Measurements from ENCODE around the gene CYBC1.

Gene CYBC1

DNA sequence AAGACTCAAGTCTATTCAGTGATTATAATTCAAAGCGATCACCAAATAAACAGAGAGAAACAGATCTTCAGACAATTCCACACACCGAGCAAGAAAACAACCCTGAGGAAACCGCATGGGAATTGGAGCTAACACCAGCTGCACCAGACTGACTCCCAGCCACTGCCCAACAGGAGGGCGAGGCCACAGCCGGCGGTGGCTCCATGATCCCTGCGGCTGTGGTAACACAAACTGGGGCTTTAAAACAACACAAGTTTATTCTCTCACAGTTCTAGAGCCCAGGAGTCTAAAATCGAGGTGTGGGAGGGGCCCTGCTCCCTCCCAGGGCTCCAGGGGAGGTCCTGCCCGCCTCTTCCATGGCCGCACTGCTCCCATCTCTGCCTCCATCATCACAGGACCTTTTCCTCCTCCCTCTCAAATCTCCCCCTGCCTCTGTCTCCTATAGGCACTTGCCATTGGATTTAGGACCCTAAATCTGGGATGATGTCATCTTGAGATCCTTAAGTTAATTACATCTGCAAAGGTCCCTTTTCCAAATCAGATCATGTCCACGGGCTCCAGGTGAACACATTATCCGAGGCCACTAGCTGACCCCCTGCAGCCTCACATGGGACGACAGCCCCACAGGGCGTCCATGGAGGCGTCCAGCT lies 42.1 kb downstream of the CYBC1 start:
- DNase-seq (ENCODE audit: low read depth) = no peak

DNA sequence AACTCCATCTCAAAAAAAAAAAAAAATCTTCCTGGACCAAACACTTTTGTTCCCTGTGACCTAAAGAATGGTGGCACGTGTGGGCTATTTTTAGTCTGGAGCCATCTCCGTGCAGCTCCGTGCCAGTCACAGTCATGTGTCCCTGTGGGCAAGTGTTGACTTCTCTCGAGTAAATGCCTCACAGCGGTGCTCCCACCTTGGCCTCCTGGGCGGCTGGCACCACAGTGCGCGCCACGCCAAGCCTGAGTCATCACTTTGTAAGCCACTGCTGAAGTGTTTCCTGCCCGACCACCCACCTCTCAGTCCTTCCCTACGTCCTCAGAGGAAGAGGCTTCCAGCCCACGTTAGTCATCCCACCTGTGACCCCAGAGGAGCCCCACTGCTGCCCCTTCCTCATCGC lies 43.3 kb downstream of the CYBC1 start:
- DNase-seq (ENCODE audit: low read depth) = no peak

DNA sequence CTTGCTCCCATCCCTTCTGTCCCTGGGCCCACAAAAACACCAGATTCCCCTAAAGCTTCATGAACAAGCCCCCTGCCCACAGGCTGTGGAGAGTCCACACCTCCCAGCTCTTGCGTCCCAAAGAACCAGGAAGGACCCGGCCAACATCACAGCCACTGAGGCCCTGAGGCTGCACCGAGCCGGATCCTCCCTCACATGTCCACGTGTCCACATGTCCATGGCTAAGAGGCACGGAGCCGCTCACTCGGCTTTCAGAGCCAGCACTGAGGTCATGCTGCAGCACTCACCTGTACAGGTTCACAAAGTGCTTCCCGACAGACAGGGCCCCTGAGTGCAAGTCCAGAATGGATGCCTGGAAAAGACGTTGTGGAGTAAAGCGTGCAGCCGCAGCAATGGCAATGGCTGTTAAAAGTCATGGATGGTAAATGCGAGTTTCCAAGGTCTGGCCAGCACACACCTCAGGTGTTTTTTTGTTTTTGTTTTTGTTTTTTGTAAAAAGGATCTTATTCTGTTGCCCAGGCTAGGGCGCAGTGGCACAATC lies 44.4 kb downstream of the CYBC1 start:
- no peak for DNase-seq (ENCODE audit: low read depth)

DNA sequence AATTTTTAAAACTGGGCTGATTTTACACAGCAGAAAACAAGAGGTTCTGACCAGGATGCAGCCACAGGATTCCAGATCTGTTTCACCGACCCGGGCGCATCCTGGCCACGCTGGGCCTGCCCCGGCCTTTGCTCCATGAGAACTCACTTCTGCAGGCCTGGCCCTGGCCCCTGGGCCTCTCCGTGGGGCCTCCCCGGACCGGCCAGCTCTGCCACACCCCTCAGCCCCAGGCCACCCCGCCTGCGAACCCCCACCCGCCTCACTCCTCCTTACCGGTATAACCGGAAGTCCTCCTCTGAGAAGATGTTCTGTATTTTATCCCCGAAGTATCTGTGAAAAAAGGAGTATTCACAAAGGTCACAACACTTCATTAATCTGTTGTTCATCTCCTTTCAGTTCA lies 45.5 kb downstream of the CYBC1 start:
- no peak for DNase-seq (ENCODE audit: low read depth)

DNA sequence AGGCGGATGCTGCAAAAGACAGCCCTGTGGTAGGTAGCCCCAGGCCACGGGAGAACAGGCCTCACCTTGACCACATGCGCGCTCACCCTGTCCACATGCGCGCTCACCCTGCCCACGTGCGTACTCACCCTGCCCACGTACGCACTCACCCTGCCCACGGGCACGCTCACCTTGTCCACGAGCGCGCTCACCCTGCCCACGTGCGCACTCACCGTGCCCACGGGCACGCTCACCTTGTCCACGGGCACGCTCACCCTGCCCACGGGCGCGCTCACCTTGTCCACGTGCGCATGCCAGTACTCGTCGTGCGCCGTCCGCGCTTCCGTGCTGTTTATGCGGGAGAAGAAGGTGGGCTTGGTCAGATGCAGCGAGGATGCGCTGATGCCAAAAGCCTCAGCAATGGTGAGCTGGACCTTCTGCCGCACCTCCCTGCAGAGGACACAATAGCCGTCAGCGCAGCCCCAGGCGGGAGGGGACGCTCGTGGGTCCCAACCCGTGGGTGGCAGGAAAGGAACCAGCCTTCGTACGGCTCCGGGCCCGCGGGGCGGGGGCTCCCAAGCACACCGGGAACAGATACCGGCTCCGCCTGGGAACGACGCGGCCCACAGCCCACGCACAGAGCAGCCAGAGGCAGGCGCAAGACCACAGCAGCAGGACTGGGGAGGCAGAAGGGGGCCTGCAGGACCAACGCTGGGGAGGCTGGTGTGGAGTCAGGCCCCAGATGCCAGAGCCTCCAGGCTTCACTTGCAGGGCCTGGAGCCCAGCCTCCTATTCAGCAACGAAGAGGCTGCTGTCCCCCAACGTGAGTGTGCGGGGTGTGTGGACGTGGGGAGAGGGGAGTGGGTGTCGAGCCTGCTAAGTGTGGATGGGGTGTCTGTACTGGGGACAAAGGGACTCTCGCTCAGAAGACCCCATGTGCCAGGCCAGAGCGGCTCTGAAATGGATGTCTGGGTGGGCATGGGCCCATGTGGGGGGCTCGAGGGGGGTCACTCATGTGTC lies 46.6 kb downstream of the CYBC1 start:
- no peak for DNase-seq (ENCODE audit: low read depth)

DNA sequence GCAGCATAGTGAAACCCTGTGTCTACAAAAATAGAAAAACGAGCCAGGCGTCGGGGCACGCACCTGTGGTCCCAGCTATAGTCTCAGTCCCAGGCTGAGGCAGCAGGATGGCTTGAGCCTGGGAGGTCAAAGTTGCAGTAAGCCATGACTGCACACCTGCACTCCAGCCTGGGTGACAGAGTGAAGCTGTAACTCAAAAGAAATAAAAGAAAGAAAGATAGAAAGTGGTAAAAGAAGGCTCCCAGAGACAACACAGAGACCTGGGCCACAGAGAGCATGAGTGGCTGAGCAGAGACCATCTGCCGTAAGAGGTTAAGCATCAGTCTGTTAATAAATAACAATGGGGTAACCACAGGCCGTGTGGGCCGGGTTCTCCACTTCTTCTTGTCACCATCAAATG lies 47.7 kb downstream of the CYBC1 start:
- DNase-seq (ENCODE audit: low read depth) = no peak

DNA sequence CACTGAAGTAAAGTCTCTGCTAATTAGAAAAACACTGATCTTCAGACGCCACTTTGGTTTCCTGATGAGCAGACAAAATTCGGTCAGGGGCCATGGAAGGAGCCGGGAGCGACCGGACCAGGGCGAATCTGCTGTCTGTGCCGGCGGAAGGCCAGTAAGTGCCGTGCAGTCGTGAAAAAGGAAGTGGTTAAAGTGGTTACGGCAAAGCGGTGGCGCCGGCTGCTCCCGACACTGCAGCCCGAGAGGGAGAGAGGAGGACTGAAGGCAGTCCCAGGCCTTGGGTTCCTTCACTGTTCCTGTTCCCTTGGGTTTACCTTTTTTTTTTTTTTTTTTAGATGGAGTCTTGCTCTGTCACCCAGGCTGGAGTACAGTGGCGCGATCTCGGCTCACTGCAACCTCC lies 49.7 kb downstream of the CYBC1 start:
- peak; percentile 22 for DNase-seq (ENCODE audit: low read depth)

DNA sequence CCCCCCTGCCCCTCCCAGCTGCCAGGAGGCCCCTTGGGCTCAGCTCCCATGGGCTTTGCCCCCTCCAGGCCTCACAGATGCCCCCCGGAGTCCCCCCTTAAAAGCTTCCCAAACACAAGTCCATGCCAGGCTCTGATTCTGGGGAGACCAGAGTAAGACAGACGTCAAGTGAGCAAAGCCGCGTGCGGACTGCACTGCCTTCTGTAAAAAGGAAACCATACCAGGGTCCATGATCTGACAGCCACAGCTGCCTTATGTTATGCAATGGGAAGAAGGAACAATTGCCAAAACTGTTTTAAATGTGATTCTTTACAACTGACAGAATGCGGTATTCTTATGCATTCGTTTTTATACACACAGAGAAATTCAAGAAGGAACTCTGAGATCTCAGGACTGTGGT lies 50.3 kb downstream of the CYBC1 start:
- no peak for DNase-seq (ENCODE audit: low read depth)

DNA sequence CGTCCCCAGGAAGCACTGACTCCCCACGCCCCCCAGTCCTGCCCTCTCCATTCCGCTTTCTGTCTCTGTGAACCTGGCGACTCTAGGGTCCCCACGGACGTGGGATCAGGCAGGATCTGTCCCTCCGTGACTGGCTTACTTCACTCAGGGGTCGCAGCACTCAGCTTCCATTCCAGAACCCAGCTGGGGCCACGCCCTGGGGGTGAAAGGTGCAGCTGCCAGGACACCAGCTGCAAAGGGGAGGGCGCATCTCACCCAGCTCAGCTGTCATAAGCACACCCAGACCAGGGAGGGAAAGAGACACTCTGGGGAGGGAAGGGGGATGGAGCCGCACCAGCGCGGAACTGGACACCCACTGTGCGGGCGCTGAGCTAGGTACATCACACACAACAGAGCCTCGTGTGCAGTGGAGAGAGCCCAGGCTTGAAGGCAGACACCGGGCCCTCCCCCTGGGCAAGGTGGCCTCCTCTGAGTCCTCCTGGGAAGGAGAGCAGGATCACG lies 50.9 kb downstream of the CYBC1 start:
- DNase-seq (ENCODE audit: low read depth) = no peak

DNA sequence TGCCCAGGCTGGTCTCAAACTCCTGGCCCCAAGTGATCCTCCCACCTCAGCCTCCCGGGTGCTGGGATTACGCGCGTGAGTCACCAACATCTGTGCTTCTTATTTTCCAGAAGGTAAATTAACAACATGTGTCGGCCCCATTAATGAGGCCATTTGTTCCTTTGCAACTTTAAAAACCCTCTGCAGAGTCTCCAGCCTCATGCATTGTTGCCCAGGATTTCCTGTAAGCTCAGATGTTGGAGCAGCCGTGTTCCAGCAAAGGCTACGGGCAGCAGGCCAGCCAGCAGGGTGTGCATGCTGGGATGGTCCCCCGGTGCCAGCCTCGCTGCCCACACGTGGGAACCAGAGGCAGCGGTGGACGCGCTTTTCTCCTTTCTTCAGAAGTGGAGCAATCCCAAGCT lies 51.5 kb downstream of the CYBC1 start:
- DNase-seq (ENCODE audit: low read depth) = no peak

DNA sequence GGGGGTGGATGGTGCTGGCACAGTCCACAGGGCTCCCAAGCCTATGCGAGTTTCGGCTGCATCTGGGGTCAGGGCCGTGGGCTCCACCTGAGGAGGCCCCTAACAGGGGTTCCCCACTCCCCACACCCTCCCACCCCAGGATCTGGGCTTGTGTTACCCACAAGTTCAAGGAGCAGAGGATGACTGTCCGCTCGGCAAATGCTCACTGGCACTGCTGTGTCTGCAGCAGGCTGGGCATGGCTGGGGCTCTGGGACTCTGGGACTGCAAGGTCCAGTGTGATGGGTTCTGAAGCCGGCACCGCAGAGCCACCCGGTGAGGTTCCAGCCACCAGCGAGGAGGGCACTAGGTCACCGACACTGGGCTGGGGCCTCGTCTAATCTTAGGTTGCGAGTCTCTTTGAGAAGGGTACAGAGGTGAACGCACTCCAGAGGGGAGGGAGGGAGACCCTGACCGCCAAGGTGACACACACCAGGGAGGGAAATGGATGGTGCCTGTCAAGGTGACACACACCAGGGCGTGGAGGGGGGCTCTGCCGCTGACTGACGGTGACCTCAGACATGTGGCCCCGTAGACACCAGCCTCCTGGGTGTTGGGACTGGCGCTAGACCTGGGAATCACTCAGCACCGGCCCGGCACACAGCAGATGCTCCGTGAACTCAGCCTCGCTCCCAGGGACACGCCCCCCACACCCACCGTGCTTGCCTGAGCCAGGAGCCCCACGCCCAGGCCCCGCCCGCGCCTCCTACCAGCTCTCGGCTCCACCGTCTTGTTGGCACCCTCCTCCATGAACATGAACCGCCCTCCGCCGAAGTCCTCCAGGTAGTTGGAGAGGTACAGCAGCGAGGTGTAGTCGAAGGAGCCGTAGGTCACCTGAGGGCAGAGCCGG lies 52.9 kb downstream of the CYBC1 start:
- DNase-seq (ENCODE audit: low read depth) = no peak

DNA sequence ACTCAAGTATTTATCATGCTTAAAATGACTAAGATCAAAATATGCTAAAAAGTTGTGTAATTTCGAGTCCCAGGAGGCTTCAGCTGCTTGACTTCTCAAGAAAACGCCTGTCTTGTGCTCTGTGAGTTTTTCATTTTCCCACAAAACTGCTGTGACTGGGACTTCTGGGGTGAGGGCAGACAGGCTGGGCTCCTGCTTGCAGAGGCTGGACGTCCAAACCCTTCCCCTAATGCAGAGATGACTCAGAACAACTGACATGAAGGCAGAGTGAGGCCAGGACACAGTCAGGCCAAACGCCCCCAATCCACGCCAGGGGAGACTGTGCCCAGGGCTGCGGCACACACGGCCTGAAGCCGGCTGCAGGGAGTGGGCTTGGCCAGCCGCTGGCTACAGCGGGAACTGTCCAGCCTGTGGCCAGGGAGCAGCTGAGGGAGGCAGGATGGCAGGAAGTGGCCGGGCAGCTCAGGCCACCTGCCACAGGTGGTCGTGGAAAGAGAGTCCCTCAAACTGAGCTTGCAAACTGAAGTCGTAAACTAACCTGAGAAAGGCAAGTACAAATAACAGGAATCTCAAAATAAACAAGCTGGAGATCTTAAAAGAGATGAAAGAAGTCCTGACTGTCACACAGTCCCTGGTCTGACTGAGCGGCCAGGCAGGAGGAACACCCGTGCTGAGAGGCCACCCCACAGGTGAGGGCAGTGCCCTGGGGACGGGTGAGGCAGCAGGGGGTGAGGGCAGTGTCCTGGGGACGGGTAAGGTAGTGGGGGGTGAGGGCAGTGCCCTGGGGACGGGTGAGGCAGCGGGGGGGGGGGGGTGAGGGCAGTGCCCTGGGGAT lies 53.7 kb downstream of the CYBC1 start:
- no peak for DNase-seq (ENCODE audit: low read depth)

DNA sequence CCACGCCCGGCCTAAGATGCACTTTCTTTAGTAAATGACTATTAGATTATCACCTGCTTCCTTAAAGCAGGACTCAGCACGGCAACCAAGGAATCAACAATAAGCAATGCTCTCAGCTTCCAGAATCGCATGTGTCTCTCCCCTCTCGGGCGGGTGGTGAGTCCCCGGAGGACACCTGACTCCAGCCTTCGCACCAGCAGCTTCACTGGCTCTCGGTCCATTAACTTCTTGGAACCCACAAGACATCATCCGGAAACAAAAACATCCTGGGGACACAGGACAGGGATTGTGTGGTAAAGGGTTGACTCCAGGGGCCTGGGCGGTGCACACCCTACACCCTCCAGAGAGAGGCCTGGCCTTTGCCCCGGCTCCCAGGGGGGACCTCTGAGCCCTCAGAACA lies 56.3 kb downstream of the CYBC1 start:
- DNase-seq (ENCODE audit: low read depth) = no peak

DNA sequence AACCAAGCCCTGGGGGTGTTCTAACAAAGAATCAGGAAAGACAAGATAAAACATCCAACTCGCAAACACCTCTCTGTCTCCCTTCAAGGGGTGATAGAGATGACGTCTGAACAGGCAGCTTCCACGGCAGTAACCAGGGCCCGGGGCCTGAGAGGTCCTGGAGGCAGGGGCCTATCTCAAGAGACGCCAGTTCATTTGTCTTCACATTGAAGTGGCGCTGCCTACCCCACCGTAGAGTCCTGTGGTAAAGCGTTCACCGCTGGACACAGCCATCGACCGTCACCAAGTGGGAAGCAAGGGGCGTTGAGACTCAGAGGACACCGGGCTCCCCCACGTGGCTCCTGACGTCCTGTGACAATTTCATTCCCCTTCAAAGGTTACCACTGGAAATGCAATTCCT lies 57.6 kb downstream of the CYBC1 start:
- DNase-seq (ENCODE audit: low read depth) = no peak

All from stimulated activated CD8-positive, alpha-beta memory T cell treated with anti-CD3 and anti-CD28 coated beads, Interleukin-7, amount 100 ng/mL, for 24 hours (primary cell).